ENCODE results near the gene PCDHGB5.
"Not testable (repeated sequence)": the region's sequence is repeated elsewhere in the genome, so short reads cannot be mapped to it uniquely, and the experiment has no call there.

The PCDHGB5 gene

GRCh38 chr5:141412854-141413539 is 15.2 kb downstream of the PCDHGB5 start, which contains the start of gene PCDHGA10:
PCDHGA10 (plus strand) TSS chr5:141412987; CDS start chr5:141413176, 189 bp downstream.
- DNase-seq: peak; percentile 18

- DNase-seq: no peak
Measured at GRCh38 chr5:141413540-141414069, 15.9 kb downstream of the PCDHGB5 start.

- DNase-seq: not testable (repeated sequence)
Measured at GRCh38 chr5:141414548-141415274, 17.0 kb downstream of the PCDHGB5 start.

GRCh38 chr5:141415275-141415618 is 17.5 kb downstream of the PCDHGB5 start:
- not testable (repeated sequence) for DNase-seq

GRCh38 chr5:141417494-141418172 is 19.9 kb downstream of the PCDHGB5 start, which contains the start of gene PCDHGB7:
PCDHGB7 (plus strand) TSS chr5:141417677; CDS start chr5:141417860, 183 bp downstream.
- peak; percentile 21 for DNase-seq

- DNase-seq: no peak
Measured at GRCh38 chr5:141419074-141419880, 21.5 kb downstream of the PCDHGB5 start.

GRCh38 chr5:141420855-141421488 is 23.2 kb downstream of the PCDHGB5 start, which contains the start of gene PCDHGA11:
PCDHGA11 (plus strand) TSS chr5:141421051; CDS start chr5:141421228, 177 bp downstream.
- no peak for DNase-seq

GRCh38 chr5:141421489-141421855 is 23.7 kb downstream of the PCDHGB5 start:
- DNase-seq: no peak

- DNase-seq: no peak
Measured at GRCh38 chr5:141422742-141423291, 25.1 kb downstream of the PCDHGB5 start.

GRCh38 chr5:141427783-141428426 is 30.2 kb downstream of the PCDHGB5 start:
- DNase-seq: no peak

- DNase-seq: peak; percentile 78
Measured at GRCh38 chr5:141430332-141431113, 32.8 kb downstream of the PCDHGB5 start, which contains the start of gene PCDHGA12. PCDHGA12 (plus strand) TSS chr5:141430507; CDS start chr5:141430760, 253 bp downstream.

- no peak for DNase-seq
Measured at GRCh38 chr5:141431286-141431685, 33.5 kb downstream of the PCDHGB5 start.

- DNase-seq: not testable (repeated sequence)
Measured at GRCh38 chr5:141432308-141432707, 34.6 kb downstream of the PCDHGB5 start.

- not testable (repeated sequence) for DNase-seq
Measured at GRCh38 chr5:141432726-141433125, 35.0 kb downstream of the PCDHGB5 start.

GRCh38 chr5:141434006-141434405 is 36.3 kb downstream of the PCDHGB5 start:
- no peak for DNase-seq

GRCh38 chr5:141437221-141437620 is 39.5 kb downstream of the PCDHGB5 start:
- no peak for DNase-seq

- DNase-seq: peak; percentile 42
Measured at GRCh38 chr5:141439411-141440141, 41.8 kb downstream of the PCDHGB5 start.

GRCh38 chr5:141440341-141440740 is 42.6 kb downstream of the PCDHGB5 start:
- DNase-seq: no peak

GRCh38 chr5:141441571-141442170 is 43.9 kb downstream of the PCDHGB5 start:
- DNase-seq: no peak

All from NCI-H526 treated with DMSO at 0.1 percent for 48 hours (cell line).